KOPT-K1 (cell line): ENCODE measurements around the gene HLA-A.
A peak's percentile ranks its signal among the peaks of the same experiment; 100 is the strongest.

Experiments used
- H3K27ac ChIP-seq: fragments of 200-600 bp; sonication (generic); 2 replicates; pipeline ENCODE4 v1.5.1; 2016; ENCODE audit warnings: antibody characterized with exemption, mild to moderate bottlenecking, low read depth, low read length; ENCODE audit not compliant: poor library complexity, severe bottlenecking
- H3K36me3 ChIP-seq: fragments of 200-600 bp; sonication (generic); 2 replicates; pipeline ENCODE4 v1.5.1; 2017; ENCODE audit warnings: antibody characterized with exemption, mild to moderate bottlenecking, low read length, moderate library complexity; ENCODE audit not compliant: insufficient read depth
- H3K9me3 ChIP-seq: fragments of 200-600 bp; sonication (generic); 2 replicates; pipeline ENCODE4 v1.5.1; 2017; ENCODE audit warnings: antibody characterized with exemption, low read length, mild to moderate bottlenecking; ENCODE audit not compliant: insufficient read depth, poor library complexity, severe bottlenecking

The HLA-A gene

DNA sequence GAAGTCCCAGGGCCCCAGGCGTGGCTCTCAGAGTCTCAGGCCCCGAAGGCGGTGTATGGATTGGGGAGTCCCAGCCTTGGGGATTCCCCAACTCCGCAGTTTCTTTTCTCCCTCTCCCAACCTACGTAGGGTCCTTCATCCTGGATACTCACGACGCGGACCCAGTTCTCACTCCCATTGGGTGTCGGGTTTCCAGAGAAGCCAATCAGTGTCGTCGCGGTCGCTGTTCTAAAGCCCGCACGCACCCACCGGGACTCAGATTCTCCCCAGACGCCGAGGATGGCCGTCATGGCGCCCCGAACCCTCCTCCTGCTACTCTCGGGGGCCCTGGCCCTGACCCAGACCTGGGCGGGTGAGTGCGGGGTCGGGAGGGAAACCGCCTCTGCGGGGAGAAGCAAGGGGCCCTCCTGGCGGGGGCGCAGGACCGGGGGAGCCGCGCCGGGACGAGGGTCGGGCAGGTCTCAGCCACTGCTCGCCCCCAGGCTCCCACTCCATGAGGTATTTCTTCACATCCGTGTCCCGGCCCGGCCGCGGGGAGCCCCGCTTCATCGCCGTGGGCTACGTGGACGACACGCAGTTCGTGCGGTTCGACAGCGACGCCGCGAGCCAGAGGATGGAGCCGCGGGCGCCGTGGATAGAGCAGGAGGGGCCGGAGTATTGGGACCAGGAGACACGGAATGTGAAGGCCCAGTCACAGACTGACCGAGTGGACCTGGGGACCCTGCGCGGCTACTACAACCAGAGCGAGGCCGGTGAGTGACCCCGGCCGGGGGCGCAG is at the start of gene HLA-A:
HLA-A (plus strand) TSS at position 258 of the 778 bp plus-strand sequence; CDS start at position 280, 22 bp downstream.
- peak within 1 kb of the TSS; percentile 67 for H3K27ac ChIP-seq
- H3K9me3 ChIP-seq, result no peaks in the 10 kb centered on the region
- peaks cover 40% of the 10 kb centered on the region for H3K36me3 ChIP-seq

DNA sequence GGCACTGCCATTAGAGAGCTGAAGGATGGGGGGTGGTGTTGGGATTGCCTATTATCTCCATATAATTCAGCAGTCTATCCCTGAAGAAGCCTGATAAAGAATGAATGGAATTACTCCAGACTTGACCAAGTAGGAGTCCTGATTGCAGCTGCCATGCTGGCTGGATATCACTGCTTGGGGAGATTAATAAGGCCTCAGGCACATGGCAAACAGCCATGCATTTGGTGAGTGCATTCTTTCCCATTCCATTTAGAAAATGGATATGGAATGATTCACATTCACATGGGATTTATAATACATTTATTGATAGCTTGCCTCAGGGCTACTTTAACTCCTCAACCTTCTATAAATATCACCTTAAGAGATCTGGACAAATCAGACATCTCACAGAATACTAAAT is 49.6 kb upstream of the HLA-A start:
- Histone ChIP-seq H3K27ac (no peak overlapping the region), H3K9me3 (no peaks in the 10 kb centered on the region), H3K36me3 (no peaks in the 10 kb centered on the region)

DNA sequence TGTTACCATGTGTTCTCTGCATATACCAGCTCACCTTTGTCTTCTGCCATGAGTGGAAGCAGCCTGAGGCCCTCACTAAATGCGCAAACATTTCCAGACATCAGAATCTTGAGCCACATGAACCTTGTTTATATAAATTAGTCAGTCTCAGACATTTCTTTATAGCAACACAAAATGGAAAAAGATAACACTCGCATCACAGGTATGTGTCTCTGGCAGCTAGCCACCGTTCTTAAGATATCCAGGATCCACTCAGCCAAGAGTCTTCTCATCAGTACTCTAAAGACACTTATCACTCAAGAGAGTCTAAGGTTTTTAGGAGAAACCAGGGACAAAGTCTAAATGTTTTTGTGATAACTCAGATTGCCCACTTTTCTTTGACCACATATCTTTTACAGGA is 43.1 kb upstream of the HLA-A start:
- H3K9me3 ChIP-seq, result no peaks in the 10 kb centered on the region
- no peaks in the 10 kb centered on the region for H3K36me3 ChIP-seq
- no peak overlapping the region for H3K27ac ChIP-seq

DNA sequence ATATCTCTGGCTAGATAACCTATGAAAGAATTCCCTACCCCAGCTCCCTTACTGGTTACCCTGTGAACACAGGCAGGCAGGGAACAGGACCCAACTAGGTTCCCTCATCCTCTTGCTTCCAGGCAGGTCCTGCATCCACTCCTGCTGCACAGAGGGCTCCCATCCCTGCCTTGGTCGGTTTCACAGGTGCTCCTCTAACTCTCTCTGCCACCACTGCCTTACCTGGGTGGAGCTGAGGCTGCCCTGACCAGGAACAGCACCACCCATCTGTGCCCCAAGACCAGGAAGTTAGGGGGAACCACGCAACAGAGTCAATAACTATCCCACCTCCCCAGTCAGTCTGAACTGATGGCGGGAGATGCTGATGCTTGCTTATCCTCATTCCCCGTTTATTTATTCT is 37.0 kb upstream of the HLA-A start:
- no peaks in the 10 kb centered on the region for H3K36me3 ChIP-seq
- H3K9me3 ChIP-seq, result no peaks in the 10 kb centered on the region
- H3K27ac ChIP-seq, result no peak overlapping the region

DNA sequence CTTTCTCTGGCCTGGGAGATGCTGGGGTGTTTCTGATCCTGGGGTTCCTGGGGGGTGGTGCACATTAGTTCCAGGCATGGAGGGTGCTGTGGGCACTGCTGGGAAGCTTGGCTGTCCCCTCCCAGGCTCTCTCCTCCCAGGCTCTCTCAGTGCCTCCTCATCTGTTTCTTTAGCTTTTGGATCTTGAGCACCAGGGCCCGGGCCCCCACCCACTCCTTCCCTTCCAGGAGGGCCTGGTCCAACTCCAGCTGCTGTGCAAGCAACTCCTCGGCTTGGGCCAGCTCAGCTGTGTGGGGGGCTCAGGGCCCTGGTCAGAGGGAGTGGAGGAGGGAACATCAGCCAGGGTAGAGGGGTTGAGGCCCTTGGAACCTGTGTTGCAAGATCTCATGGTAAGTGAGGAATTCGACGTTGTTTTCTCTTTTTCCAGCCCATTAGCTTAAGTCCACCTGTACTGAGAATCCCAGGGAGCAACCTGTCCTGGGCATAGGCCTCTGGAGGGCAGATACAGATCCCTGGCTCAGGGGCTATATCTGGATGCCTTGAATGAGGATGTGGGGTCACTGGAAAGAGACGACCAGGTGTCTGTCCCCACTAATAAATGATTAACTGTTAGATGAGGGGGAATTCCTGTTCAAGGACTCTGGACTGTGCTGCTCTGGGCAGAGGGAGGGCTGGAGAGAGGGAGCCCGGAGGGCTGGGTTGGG is 34.5 kb upstream of the HLA-A start:
- Histone ChIP-seq H3K27ac (no peak overlapping the region), H3K36me3 (no peaks in the 10 kb centered on the region), H3K9me3 (no peaks in the 10 kb centered on the region)

DNA sequence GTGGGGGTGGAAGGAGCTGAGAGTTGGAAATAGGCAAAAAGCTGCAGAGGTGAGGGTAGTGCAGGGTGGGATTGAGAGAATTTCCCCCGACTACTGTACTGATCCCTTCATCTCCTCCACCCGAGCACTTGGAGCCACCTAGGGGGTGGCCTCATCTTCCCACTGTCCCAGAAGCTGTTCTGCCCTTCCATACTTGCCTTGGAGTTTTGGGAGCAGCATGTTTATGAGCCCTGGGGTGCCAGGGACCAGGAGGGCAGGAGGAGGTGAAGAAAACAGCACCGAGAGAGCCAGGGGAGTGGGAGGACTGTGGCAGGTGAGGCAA is 34.0 kb upstream of the HLA-A start:
- no peaks in the 10 kb centered on the region for H3K9me3 ChIP-seq

DNA sequence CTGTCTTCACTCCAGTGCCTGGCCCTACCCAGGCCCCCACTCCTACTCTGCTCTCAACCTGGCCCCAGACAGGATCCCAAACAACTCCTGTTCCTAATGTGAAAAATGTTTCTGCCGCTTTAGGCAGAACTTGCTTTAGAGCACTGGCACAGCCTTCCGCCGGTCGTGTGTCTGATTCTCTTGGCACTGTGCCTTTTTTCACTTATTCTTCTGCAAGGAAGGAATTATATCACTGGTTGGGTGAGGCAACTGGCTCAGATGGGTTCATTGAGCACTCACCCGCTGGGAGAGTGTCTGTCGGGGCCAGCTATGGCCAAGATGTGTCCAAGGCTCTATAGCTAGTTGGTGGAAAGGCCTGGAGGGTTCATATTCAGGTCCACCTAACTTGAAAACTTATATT is 33.6 kb upstream of the HLA-A start:
- Histone ChIP-seq H3K36me3 (no peaks in the 10 kb centered on the region), H3K9me3 (no peaks in the 10 kb centered on the region), H3K27ac (no peak overlapping the region)

More for the DNA sequence above, 34.0 kb upstream of the HLA-A start:
- H3K36me3 ChIP-seq, result no peaks in the 10 kb centered on the region
- no peak overlapping the region for H3K27ac ChIP-seq

DNA sequence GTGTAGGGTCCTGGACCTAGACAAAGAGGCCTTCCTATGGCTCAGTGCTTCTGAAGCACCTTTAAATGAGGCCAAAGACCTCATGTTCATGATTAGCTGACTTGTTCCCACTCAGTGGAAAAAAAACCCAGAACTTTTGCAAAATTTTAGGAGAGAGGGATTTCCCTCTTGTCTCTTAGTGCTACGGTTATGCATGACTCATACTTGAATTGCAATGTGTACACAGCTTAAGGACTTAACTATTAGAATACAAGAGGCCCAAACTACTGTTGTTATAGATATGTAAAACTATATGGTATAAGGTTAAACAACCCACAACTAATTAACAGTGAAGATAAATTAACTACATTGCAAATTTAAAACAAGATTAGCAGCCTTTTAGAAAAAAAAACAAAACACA is 32.3 kb upstream of the HLA-A start:
- no peak overlapping the region for H3K27ac ChIP-seq

DNA sequence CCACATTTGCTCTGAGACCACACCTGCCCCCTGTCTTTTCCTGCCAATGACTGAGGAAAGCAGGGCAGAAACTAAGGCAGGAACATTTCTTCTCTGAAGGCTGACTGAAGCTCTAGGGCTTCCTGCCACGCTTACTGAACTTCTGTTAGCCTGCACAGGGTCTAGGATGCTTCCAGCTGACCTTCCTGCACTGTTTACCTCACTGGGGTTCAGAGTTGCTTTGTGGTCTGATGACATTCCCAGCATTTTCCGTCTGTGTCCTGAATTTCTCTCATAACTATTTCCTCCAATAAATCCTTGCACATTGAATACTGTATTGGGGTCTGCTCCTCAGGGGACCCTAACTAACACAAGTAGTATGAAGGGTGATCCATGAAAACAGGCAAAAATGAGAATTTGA is 29.5 kb upstream of the HLA-A start:
- Histone ChIP-seq H3K36me3 (no peaks in the 10 kb centered on the region), H3K27ac (no peak overlapping the region), H3K9me3 (no peaks in the 10 kb centered on the region)

More for the DNA sequence above, 32.3 kb upstream of the HLA-A start:
- no peaks in the 10 kb centered on the region for H3K36me3 ChIP-seq
- no peaks in the 10 kb centered on the region for H3K9me3 ChIP-seq

DNA sequence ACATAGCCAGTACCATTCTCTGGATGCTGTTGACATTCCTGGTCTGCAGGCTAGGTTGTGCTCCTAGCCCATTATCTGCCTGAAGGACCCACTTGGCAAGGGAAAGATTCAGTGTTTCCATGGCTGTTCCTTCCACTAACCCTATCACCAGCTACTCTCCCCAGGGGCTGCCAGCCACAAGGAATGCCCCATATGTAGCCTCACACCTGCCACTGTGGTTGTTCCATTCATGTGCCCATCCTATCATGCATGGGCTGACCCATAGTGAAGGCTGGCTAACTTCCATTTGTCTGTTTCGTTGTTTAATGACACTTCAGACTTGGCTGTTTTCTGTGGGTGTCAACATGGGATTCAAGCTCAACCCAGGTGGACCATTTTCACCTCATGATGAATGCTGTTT is 25.6 kb upstream of the HLA-A start:
- no peaks in the 10 kb centered on the region for H3K36me3 ChIP-seq

DNA sequence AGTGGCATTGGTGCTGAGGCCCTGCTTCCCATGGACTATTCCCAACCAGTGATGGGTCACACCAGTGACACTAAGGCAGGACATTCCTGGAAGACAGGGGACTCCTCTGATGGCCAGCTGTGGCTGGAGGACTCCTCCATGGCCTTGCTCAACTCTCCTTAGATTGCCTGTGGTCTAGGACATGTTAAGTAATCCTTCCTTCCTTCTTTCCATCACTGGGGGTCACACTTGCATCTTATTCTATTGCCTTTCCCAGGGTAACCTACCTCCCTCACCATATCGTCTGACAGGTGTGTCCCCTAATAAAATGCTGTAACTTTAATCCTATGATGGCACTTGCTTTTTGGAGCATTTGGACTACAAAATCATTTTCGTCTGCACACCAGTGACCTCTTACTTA is 24.5 kb upstream of the HLA-A start:
- Histone ChIP-seq H3K27ac (no peak overlapping the region), H3K36me3 (no peaks in the 10 kb centered on the region), H3K9me3 (no peaks in the 10 kb centered on the region)

More for the DNA sequence above, 25.6 kb upstream of the HLA-A start:
- no peak overlapping the region for H3K27ac ChIP-seq
- H3K9me3 ChIP-seq, result no peaks in the 10 kb centered on the region

DNA sequence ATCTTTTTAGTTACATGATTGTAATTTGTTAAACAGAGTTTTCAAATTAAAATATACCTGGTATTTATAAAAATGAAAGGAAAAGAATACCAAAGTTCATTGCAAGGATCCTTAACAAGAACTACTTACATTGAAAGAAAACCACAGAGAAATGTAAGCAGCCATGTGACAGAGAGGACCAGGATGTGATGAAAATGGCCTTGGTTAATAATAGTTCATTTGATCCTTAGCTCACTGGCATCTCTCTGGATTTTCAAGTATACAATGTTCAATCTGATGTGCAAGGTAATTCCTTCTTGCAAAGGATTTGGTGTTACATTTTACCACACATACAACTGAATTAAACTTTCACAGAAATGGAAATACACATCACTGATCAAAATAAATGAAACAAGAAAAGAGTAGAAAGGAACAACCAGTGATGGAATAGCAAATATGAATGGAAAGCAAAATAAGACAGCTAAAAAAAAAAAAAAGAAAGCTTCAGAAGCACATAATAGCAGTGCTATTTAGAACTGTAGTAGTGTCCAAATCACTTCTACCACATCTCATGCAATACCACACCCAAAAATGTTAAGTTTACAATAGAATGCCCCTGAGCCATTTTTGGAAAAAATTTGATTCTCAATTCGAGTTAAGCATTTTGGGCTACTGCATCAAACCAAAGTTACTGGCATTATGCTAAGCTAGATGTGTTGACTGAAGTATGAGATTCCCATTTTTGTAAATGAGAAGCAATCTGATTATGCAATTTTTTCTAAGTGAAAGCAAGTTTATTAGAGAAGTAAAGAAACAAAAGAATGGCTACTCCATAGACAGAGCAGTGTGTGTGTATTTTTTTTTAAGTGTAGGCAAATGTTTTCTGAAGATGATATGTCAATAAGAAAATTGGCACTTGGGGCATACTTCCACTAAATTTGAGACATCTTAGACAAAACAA is 22.6 kb upstream of the HLA-A start:
- no peak overlapping the region for H3K27ac ChIP-seq
- H3K9me3 ChIP-seq, result no peaks in the 10 kb centered on the region
- H3K36me3 ChIP-seq, result no peaks in the 10 kb centered on the region

DNA sequence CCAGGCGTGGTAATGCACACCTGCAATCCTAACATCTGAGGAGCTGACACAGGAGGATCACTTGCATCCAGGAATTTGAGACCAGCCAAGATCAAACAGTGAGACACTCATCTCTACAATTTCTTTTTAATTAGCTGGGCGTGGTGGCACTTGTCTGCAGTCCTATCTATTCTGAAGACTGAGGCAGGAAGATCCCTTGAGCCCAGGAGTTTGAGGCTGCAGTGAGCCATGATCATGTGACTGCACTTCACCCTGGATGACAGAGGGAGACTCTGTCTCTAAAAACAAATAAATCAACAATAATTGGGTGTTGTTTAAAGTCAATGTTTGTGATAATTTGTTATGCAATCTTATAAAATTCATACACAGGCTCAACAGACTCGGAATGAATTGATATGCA is 18.0 kb upstream of the HLA-A start:
- H3K36me3 ChIP-seq, result no peaks in the 10 kb centered on the region
- no peaks in the 10 kb centered on the region for H3K9me3 ChIP-seq
- no peak overlapping the region for H3K27ac ChIP-seq

DNA sequence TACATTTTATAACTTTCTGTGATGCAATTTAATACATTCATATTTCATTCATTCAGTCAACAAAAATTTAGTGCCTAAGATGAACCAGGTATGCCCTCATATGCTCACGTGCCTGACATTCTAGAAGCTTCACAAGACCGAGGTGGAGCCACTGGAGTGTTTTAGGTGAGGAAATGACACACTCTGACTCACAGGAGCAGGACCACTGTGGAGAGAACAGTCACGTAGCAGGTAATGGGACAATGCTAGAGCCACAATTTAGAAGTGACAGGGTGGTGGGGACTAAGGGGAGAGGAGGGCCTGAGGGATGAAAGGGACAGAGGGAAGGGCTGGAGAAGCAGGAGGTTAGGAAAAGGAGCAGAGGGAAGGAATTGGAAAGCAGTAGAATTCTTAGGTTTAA is 17.6 kb upstream of the HLA-A start:
- Histone ChIP-seq H3K27ac (no peak overlapping the region), H3K9me3 (no peaks in the 10 kb centered on the region), H3K36me3 (no peaks in the 10 kb centered on the region)

DNA sequence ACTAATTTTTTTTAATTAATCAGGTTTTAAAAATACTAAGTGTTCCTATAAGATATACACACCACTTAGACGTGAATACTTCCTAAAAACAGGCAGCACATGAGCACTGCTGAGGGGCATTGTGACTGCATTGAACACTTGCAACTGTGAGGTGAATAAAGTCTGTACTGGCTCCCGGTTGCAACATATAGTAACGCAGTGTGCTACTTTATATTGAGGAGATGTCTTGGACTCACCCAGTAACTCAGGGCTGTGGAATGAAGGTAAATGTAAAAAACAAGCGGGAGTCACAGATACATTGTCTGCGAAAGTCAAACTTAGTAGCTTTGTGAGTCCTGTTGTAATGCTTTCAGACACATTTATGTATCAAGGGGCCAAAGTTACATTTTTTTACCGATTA is 17.0 kb upstream of the HLA-A start:
- no peak overlapping the region for H3K27ac ChIP-seq
- H3K36me3 ChIP-seq, result no peaks in the 10 kb centered on the region
- no peaks in the 10 kb centered on the region for H3K9me3 ChIP-seq
